ENCODE results near the gene ZCCHC24.
A peak's percentile ranks its signal among the peaks of the same experiment; 100 is the strongest.

Gene ZCCHC24

DNA sequence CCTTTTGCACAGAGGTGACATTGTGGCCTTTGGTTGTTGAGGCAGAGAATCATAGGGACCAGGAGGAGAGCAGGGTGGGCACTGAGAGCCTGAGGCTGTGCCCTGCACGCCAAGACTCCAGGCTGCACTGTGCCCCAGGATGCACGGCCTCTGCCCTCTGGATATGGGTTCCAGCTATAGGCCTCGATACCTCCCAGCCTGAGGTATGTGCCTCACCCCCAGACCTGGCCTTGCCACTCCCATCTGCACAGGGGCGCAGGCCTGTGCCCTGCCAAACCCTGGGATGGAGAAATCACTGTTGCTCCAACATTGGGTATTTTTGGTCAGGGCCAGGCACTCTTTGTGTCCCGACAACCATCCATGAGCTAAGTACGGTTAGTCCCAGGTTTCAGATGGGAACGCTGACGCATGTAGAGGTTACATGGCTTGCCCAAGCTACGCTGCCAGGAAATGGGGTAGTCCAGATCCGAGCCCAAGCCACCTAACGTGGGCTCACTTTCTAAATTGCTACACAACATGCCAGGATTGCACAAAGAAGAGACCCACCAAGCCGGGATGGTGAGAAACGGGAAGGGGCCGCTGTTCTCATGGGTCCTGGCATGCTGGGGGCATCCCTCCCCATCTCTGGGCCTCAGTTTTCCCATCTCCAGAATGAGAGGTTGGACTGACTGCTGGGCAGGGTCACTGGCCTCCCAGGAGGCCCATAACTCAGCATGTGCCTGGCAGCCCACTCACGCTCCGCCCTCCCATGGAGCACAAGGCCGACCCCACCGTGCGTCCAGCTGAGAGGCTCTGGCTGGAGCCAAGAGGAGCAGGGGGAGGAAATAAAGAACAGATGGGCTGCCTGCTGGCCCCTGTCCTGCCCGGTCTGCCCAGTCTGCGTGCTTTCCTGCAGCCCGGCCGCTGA lies 44.2 kb downstream of the ZCCHC24 start:
- no peak for DNase-seq (ENCODE audit: extremely low read depth in 1 of 2, low read depth in 1 of 2)

DNA sequence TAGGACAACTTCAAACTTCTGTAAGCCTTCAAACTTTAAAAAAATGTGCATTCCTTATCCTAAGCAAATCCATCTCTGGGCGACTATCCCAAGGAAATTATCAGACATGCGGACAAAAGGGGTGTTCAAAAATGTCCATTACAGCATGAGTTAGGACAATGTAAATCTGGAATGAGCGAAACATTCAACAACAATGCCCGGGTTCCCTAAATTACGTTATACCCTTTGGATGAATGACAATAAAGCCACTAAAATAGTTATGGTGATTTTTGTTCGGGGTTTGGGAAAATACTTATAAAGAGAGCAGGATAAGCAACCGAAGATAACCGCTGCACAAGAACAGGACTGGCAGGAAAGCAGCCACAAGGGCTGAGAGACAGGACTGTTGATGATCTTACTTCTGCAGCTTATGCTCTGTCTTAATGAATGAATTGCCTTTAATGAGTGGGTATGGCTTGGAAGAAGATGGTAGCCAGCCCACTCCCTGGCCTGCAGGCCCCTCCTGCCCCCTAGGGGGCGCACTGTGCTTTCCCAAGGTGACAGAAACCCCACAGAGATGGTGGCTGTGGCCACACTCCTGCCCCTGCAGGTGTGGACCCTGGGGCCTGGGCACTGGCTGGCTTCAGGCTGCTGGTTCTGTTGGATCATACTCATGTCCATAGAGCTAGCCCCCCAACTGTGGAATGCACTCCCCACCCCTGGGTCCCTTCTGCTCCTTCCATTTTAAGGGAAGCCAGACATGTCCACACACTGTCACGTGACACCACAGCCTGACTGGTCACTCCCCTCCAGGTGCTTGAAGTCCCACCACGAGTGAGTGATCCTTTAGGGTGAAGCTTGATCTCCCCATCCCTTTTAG lies 45.0 kb downstream of the ZCCHC24 start:
- peak in 1 of 2 donors; percentile 37 for DNase-seq (ENCODE audit: extremely low read depth in 1 of 2, low read depth in 1 of 2)

DNA sequence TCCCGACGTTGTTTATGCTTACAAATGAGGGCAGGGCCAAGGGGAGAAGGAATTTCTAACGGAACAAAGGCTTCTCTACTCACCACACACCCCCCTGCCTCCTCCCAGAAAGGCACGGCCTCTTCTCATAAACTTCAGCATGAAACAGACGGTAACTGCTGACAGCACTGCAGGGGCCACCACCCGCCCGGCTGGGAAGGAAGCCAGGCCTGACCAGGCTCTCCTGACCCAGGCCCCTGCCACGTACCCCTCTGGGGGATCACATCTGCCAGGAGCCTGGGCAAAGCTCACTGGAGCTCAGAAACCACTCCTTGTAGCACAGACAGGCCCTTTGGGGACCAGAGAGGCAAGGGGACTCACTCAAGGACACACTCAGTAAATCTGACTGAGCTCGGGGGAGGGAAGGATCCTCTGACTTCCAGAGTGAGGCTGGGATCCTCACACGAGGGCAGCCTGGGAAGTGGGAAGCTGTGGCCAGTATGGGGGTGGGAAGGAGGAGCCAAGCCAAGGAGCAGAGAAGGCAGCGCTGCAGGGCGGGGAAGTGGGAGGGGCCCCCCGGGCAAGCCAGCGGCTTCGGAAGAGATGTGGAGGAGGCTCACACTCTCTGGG lies 46.1 kb downstream of the ZCCHC24 start:
- DNase-seq (ENCODE audit: extremely low read depth in 1 of 2, low read depth in 1 of 2), result no peak

DNA sequence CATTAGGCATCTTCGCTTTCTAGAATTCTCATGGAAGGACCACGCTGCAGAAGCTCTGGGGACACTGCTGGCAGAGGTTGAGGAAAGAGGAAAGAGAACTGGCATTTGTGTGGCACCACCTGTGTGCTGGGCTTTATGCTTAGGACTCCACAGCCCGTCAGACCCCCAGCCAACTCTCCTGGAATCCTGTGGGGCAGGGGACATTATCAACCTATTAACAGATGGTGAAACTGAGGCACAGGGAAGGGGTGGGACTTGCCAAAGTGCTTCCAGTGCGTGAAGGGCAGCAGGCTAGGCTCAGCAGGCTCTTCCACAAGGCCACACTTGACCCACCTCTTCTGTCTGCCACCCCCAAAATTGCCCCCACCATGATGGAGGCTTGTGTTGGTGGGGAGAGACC lies 46.8 kb downstream of the ZCCHC24 start:
- DNase-seq (ENCODE audit: extremely low read depth in 1 of 2, low read depth in 1 of 2), result no peak

DNA sequence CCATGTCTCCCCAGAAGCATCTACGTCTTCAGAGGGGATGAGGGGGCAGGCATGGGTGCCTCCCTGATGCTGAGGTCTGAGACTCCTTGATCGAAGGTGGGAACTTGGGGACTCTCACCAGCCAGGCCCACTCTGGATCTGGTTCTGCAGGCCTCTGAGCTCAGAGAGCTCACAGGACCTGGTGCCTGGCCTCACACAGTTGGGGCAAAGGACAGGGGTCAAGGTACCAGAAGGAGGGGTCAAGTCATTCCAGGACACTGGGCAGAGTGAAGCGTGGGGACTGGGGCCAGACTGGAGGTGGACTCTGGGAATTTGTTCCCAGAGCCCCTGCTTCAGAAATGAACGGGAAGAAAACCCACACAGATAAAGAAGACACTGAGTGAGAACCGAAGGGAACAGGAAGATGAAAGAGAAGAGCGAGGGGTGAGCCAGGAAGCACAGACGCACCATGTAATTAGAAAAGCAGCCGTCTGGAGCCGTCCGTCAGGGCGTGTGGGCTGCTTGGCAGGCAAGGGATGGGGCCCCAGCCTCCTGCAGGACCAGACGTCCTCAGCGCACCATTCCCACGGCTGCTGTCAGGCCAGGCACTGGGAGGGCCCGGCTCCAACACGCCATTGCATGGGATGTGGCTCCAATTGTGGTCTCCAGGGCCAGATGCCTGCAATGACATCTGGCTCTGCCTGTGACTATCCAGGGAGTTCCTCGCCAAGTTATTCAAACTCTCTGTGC lies 47.7 kb downstream of the ZCCHC24 start:
- DNase-seq (ENCODE audit: extremely low read depth in 1 of 2, low read depth in 1 of 2), result no peak

DNA sequence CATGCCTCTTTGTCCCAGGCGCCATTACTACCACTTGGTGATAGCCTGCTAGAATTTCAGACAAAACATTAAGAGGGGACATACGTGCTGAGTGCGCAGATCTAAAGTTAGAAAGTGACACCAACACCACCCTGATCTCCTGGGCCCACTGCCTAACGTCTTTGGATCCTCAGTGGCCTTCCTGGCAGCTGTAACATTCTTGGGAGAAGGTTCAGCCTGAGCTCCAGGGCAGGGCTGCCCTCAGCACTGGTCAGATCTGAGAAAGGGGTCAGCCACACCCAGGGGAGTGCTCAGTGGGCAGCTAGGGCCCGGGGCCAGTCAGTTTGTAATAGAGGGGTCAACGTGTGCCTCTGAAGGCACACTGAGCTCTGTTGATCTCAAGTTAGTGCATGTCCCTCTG lies 48.4 kb downstream of the ZCCHC24 start:
- DNase-seq (ENCODE audit: extremely low read depth in 1 of 2, low read depth in 1 of 2), result no peak

DNA sequence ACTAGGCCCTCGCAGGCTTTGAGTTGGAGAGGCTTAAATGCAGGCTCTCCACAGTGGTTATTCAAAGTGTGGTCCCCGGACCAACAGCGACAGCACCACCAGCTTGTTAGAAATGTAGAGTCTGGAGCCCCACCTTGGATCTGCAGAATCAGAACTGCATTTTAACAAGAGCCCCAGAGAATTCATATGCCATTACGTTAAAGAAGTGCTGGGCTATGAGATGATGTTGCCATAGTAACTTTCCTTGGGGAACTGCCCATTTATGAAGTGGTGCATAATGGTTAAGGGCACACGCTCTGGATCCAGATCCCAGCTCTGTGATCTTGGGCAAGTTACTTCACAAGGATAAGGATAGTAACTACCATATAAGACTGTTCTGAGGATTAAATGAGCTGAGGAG lies 48.9 kb downstream of the ZCCHC24 start:
- no peak for DNase-seq (ENCODE audit: extremely low read depth in 1 of 2, low read depth in 1 of 2)

DNA sequence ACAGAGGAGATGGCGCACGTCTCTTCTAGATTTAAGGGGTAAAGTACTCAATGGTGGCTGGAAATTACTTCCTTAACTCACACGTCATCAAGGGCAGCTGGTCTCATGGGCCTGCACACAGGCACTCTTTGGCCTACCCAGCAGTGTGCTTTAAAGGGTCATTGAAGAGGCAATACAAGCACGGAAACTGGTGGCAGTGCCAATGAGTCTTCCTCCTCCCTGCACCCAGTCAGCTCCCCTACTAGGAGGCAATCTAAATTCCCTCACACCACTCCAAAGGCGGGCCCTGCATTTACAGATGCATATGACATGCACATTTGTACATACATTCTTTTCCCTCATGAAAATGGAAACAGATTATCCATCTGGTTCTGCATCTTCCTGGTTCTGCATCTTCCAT lies 50.8 kb downstream of the ZCCHC24 start:
- no peak for DNase-seq (ENCODE audit: extremely low read depth in 1 of 2, low read depth in 1 of 2)

DNA sequence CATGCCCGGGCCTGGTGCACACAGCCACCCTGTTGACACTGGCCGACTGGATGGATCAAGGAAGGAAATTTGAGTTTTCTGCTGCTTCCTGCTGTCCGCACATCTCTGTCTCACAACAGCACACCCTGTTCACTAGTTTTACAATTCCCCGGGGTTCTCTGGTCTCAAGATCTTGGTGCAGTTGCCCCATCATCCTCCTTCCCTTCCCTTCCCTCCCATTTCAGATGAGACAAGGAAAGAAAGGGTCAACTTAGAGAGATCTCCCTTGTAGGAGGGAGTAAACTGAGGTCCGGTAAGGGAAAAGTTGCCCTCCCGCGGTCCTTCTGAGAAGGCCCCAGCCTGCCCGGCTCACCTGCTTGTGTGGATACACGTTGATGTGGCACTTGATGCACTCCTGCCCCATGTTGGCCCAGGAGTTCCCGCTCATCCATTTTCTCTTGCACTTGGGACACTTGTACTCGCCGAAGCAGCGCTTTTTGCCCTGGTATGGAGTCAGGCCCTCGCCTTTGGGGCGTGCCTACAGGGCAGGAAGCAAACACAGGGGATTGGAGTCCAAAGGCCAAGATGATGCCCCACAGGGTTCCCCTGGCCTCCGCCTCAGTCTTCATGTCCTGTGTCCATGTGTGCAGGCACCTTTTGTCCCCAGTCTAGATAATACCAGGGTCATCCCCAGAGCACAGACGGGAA lies 51.4 kb downstream of the ZCCHC24 start:
- DNase-seq (ENCODE audit: extremely low read depth in 1 of 2, low read depth in 1 of 2), result no peak

DNA sequence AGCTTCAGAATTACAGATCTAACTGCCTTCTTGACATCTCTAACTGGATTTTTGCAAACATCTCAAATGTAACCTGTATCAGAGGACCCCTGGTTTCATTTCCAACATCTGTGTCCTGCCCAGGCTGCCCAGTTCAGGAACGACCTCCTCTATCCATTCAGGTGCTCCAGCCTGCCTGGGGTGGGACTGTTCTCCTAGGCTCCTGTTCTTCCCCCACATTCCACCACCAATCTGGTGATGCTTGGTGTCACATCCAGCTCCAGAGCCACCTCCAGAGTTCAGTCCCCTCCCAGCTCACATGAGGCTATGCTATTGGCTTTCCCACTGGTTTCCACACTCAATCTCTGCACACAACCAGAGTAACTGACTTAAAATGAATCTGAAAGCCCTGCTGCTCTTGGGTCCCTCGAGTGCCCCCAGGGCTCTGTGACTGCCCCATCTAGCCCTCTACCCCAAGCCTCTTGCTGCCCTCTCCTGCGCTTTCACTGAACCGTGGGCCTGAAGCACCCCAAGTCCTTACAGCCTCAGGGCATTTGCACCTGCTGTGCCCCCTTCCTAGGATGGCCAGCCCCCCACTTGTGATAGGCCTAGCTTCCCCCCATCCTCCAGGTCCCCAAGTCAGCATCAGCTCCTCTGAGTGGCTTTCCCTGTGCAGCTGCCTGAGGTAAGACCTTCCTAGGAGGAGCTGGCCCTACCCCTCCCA lies 52.1 kb downstream of the ZCCHC24 start:
- no peak for DNase-seq (ENCODE audit: extremely low read depth in 1 of 2, low read depth in 1 of 2)

DNA sequence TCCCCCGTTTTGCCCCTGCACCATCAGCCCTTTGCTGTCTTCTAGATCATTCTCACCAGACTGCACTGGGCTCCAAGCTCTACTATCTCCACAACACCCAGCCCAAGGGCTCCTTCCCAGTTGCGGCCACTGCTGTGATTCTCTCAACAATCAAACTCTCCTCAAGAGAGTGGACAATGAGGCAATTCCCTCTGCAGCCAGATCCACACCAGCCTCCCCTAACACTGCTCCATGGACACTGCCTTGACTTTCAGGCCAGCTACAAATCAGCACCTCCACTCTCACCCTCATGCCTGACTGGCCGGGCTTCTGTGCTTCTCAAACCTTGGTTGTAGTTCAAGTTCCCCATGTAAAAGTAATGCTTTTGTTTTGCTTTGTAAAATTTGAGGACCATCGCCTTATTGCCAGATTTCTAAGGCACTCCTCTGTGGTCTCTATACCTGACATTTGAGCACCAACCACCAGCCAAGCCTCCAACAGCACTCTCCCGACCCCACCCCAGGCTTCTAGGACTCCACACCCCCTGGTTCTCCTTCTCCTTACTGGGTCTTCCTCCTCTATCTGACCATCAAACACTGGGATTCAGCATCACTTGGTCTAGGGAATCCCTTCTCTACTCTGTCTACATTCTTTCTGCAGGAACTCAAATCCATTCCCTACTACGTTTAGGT lies 52.8 kb downstream of the ZCCHC24 start:
- DNase-seq (ENCODE audit: extremely low read depth in 1 of 2, low read depth in 1 of 2), result no peak

DNA sequence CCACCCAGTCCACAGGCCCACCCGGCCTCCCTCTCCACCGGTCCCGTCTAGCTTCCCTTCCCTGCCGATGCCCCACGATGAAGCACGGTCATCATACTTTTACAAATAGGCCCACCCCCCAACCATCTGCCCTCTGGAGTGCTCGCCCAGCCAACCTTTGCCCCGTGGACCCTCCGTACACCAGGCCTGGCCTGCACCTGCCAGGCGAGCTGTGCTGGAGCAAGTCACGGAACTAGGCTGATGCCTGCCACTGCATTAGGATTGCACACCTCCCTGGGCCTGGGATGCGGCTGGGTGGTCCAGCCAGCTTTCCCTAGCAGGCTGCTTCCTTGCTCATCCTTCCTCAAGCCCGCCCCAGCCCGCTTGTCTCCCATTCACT lies 53.4 kb downstream of the ZCCHC24 start:
- DNase-seq (ENCODE audit: extremely low read depth in 1 of 2, low read depth in 1 of 2), result no peak

DNA sequence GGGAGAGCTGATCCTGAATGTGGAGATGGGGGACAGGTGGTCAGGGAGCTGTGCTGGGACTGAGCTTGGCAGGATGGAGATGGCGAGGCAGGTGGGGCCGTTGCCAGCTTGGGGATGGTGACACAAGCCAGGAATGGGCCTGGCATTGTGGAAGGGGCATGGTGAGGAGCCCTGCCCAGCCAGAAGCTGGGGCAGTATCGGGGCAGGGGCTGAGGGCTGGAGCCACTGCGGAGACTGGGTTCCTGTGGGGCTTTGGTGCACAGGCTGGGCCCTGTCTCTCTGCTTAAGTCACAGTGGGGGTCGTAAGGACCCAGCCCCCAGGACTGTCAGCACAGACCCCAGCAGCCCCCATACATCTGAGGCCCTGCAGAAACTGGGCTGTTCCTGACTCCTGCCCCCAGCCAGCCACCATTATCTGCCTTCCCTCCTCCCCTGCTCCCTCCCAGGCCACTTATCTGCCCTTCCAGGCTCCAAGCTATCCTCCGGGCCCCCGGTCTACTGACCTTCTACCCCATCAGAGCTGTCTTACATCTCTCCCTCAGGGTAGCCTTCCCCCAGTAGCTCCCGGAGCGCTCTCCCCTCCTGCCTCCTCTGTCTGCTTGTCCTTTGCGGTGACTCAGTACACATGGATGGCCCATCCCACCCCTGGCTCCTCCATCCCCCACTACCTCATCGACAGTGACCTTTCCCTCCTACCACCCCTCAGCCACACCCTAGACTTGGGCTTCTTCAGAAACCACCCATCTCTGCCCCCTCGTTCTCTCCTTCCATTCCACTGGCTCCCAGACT lies 54.0 kb downstream of the ZCCHC24 start:
- no peak for DNase-seq (ENCODE audit: extremely low read depth in 1 of 2, low read depth in 1 of 2)

DNA sequence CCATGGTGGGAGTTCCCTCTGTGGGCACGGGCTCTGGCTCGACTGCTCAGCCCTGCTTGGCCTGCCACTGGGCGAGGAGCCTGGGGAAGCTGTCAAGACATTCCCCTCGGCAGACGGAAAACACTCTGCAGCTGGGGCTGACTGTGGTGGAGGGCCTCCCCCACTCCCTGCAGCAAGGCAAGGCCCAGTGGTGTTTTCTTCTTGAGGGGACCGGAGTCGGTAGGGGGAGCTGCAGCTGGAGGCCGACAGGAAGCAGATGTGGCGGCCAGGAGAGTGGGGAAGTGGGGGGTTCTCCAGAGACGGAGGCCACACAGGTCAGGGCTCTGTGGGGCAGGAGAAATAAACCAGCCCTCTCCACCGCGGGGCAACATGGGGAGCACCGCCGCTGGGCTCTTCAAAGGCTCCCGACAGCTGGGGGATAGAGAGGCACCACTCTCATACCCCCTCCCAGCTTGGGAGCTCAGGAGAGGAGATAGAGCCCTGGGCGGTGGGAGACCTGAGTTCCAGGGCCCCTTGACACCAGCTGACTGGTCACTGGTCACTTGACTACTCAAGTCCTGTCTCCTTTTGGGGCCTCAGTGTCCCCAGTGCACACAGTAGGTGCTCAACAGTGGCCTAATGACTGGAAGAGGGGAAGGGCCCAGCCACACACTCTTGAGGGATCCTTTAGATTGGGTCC lies 54.7 kb downstream of the ZCCHC24 start:
- no peak for DNase-seq (ENCODE audit: extremely low read depth in 1 of 2, low read depth in 1 of 2)

DNA sequence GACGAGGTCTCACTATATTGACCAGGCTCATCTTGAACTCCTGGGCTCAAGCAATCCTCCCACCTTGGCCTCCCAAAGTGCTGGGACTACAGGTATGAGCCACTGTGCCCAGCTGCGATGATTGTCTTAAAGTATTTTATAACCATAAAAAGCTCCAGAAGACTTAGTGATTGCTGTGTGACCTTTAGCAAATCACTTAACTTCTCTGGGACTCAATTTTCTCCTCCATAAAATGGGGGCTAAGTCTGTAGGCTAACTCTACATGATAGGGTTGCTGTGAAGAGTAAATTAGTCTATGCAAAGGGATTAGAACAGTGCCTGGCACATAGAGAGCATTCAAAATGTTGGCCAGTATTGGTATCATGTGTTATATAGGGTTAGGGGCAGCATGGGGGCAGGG lies 55.4 kb downstream of the ZCCHC24 start:
- DNase-seq (ENCODE audit: extremely low read depth in 1 of 2, low read depth in 1 of 2), result no peak

DNA sequence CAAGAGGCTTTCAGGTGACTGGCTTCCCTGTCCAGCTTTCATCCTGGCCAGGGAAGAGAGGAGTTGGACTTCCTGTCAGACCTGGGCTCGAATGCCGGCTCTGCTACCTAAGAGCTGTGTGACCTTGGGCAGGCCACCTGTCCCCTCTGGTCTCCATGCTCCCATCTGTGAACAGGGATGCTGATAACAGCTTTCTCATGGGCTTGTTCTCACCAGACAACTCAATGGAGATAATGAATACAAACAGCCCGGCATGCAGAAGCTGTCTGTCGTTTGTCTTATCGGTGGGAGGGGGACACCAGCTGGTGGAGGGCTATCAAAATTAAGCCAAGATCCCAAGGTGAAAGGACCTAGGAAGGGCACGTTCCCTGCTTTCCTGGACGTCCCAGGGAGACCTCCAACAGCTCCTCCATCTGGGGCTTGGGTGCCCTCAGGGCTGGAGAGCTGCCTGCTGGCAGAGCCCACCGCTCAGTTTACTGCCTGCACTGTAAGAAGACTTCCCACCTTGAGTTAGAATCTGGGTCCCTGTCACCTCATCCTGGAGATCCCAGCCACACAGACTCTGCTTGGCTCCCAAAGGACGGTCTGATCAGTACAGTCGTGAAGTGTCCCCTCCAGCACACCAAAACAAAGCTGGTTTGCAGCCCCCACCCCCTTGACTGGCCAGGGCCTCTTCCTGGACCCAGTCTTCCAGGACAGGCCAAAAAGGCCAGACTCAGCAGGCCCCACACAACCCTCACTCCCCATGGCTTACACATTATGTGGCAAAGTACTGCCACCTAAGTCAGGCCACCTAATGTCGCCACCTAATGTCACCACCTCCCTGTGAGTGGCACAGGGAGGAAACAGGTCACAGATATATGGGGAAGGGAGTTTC lies 57.2 kb downstream of the ZCCHC24 start:
- DNase-seq (ENCODE audit: extremely low read depth in 1 of 2, low read depth in 1 of 2), result no peak

DNA sequence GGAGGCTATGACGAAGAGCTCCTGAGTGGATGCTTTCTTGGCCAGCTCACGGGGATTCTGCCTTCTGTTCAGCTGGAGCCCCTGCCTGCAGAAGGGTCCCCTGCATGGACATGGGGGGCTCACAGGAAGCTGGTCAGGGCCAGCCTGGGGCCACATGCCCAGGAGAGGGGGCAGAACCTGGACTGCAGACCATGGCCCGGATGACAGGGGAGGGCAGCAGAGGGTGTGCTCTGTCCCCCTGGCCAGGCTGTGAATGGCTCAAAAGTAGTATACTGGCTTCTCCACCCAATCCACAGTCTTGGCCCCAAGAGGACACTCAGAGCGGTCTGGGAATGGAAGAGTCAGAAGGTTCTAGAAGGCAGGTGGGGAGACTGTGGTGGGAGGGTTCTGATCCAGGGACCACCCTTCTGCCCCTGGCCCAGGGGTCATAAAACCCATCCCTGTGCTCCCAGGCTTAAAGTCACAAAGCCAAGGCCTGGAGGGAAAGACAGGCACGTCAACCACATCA lies 57.9 kb downstream of the ZCCHC24 start:
- no peak for DNase-seq (ENCODE audit: extremely low read depth in 1 of 2, low read depth in 1 of 2)

All from activated CD8-positive, alpha-beta memory T cell treated with anti-CD3 and anti-CD28 coated beads for 1 hour (primary cell).